Neural crest cell (in vitro differentiated cells): ENCODE measurements around the gene AFAP1. TPM values are rescaled to one million over a fixed set of nuclear protein-coding genes. Genes with fewer than 3 reads are reported as not detected.

Source experiments
- DNase-seq: peaks from one replicate; pipeline ENCODE4 v3.0.0; 2021; ENCODE audit warnings: low read depth, mixed read lengths, low spot score
- H3K27ac Mint-ChIP-seq: one replicate; pipeline ENCODE4 v1.8.0; 2021; ENCODE audit warnings: mild to moderate bottlenecking, mixed read lengths; ENCODE audit not compliant: unreplicated experiment
- H3K27me3 Mint-ChIP-seq: 2 replicates; pipeline ENCODE4 v1.8.0; 2021; ENCODE audit warnings: low read depth, mild to moderate bottlenecking, mixed read lengths
- H3K36me3 Mint-ChIP-seq: 2 replicates; pipeline ENCODE4 v1.8.0; 2021; ENCODE audit warnings: low read depth, mild to moderate bottlenecking, mixed read lengths
- H3K4me1 Mint-ChIP-seq: 2 replicates; pipeline ENCODE4 v1.8.0; 2021; ENCODE audit warnings: mixed read lengths
- H3K4me3 Mint-ChIP-seq: one replicate; pipeline ENCODE4 v1.8.0; 2021; ENCODE audit warnings: mild to moderate bottlenecking, mixed read lengths
- H3K9me3 Mint-ChIP-seq: 2 replicates; pipeline ENCODE4 v1.8.0; 2021; ENCODE audit warnings: mixed read lengths
- total RNA-seq: library from RNA; stranded (reverse); gene quantifications from 2 replicates; pipeline ENCODE4 v1.2.1, GENCODE V29; 2021
- TF ChIP-seq, protein P1 (sequence below): fragments of 200-600 bp; sonication (generic); conservative IDR thresholded peaks from 2 replicates; pipeline ENCODE4 v1.5.0; 2021; ENCODE audit warnings: antibody characterized with exemption, mild to moderate bottlenecking

The AFAP1 gene
- total RNA-seq, 1 donor from 2014 or later, result 28.1 TPM

DNA sequence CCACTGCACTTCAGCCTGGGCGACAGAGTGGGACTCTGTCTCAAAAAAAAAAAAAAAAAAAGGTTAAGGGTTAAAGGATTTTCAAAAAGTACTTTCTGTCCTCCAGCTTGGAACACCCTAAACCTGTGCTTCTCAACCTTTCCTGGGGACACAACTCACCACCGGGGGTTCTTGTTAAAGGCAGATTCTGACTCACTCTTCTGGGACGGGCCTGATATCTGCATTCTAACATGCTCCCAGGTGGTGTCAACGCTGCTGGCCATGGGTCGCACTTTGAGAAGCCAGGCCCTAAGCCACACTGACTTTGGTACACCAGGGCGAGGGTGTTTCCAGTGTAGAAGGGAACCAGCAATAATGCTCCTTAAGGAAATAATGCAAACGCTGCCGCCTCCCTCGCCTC is 46.1 kb downstream of the AFAP1 start:
- Mint-ChIP-seq H3K9me3 (no peaks in the 10 kb centered on the region), H3K4me3 (no peak overlapping the region), H3K27ac (no peak overlapping the region), H3K27me3 (no peaks in the 10 kb centered on the region), H3K4me1 (peaks cover 50% of the 10 kb centered on the region), H3K36me3 (peaks cover 13% of the 10 kb centered on the region)
- TF ChIP-seq, protein P1, sequence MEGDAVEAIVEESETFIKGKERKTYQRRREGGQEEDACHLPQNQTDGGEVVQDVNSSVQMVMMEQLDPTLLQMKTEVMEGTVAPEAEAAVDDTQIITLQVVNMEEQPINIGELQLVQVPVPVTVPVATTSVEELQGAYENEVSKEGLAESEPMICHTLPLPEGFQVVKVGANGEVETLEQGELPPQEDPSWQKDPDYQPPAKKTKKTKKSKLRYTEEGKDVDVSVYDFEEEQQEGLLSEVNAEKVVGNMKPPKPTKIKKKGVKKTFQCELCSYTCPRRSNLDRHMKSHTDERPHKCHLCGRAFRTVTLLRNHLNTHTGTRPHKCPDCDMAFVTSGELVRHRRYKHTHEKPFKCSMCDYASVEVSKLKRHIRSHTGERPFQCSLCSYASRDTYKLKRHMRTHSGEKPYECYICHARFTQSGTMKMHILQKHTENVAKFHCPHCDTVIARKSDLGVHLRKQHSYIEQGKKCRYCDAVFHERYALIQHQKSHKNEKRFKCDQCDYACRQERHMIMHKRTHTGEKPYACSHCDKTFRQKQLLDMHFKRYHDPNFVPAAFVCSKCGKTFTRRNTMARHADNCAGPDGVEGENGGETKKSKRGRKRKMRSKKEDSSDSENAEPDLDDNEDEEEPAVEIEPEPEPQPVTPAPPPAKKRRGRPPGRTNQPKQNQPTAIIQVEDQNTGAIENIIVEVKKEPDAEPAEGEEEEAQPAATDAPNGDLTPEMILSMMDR, result no peak
- DNase-seq, result no peak

DNA sequence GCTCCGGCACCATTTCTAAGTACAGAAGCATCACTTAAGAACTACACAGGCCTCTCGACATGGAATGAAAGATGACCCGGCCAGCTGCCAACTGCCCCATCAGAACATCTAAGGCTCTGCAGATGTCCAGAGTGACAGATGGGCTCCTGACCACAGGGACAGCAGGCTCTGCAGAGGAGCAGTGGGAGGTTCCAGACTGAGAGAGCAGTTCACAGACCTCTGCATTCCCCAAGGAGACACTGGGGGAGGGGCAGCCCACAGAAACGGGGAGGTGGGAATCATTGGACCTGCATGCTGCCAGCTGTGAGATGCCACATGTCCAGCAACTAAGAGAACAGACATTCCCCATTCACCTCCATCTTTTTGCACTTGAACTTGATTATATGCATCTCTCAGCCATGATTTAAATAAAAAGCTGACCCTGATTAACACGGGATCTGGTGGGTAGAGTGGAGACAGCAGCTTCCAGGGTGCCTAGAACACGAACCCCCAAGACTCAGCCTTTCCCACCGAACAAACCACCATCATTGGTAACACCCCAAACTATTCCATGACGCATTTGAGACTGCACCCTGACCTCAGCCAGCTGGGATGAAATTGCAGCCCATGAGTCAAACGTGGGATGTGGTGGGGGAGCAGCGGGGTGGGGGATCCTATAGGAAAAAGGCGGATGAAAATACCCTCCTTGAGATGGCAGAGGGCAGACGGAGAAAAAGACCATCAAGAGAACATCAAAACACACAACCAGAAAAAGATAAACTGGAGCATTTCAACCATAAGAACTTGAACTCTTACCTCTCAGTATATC is 47.2 kb downstream of the AFAP1 start:
- TF ChIP-seq, protein P1, result no peak
- H3K4me3 Mint-ChIP-seq, result peak overlapping the region; percentile 9
- DNase-seq, result no peak
- no peaks in the 10 kb centered on the region for H3K27me3 Mint-ChIP-seq
- peaks cover 19% of the 10 kb centered on the region for H3K36me3 Mint-ChIP-seq
- peaks cover 5% of the 10 kb centered on the region for H3K9me3 Mint-ChIP-seq
- no peak overlapping the region for H3K27ac Mint-ChIP-seq
- H3K4me1 Mint-ChIP-seq, result peaks cover 47% of the 10 kb centered on the region

DNA sequence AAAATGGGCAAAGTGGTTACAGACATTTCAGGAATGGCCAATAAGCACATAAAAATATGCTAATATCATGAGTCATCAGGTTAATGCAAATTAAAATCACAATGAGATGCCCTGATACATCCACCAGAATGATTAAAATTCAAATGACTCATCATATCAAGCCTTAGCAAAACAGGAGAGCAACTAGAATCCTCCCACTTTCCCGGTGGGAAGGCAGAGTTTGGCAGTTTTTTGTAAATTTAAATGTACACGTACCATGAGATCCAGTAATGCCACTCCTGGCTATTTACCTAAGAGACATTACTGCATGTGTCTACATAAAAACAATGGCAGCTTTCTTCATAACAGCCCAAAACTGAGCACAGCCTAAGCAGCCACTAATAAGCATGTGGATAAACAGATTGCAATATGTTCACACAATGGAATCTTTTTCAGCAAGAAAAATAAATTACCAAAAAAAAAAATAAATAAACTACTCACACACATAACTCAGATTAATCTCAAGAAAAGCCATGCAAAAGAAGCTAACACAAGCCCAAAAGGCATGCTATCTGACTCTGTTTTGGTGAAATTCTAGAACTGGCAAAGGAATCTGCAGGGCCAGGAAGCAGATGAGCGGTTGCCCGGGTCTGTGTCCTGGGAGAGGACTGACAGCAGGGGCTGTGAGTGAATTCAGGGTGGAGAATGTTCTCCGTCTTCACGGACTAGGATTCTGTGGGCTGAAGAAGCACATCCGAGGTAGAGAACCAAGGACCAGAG is 48.8 kb downstream of the AFAP1 start:
- H3K36me3 Mint-ChIP-seq, result peaks cover 22% of the 10 kb centered on the region
- TF ChIP-seq, protein P1, result no peak
- H3K27ac Mint-ChIP-seq, result peak overlapping the region; percentile 9
- no peaks in the 10 kb centered on the region for H3K27me3 Mint-ChIP-seq
- DNase-seq, result no peak
- H3K9me3 Mint-ChIP-seq, result peaks cover 5% of the 10 kb centered on the region
- H3K4me1 Mint-ChIP-seq, result peaks cover 57% of the 10 kb centered on the region
- no peak overlapping the region for H3K4me3 Mint-ChIP-seq

DNA sequence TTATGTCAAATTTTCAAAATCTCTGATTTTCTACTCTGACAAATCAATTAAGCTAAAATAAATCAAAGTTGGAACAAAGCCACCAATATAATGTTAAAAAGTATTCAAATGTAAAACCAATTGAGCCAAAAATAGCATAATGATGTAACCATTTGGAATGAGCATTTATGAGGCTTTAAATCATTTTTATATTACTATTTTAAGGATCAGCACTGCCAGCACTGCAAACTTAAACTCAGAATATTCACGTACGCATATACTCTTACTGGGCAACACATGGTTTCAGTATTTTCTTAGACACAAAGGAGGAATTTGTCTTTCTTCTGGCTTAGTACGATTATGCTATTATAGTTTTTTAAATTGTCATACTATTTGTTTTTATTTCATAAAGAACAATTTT is 52.2 kb downstream of the AFAP1 start:
- H3K4me3 Mint-ChIP-seq, result no peak overlapping the region
- H3K27ac Mint-ChIP-seq, result no peak overlapping the region
- no peaks in the 10 kb centered on the region for H3K27me3 Mint-ChIP-seq
- TF ChIP-seq, protein P1, result no peak
- H3K4me1 Mint-ChIP-seq, result peaks cover 39% of the 10 kb centered on the region
- DNase-seq, result no peak
- H3K36me3 Mint-ChIP-seq, result peaks cover 20% of the 10 kb centered on the region
- H3K9me3 Mint-ChIP-seq, result peaks cover 5% of the 10 kb centered on the region

- no peak overlapping the region for H3K4me3 Mint-ChIP-seq
- TF ChIP-seq, protein P1, result no peak
- H3K36me3 Mint-ChIP-seq, result peaks cover 18% of the 10 kb centered on the region
These were observed 53.4 kb downstream of the AFAP1 start for GRCh38 chr4:7886007-7886973.

More at GRCh38 chr4:7886007-7886973, 53.4 kb downstream of the AFAP1 start:
- Mint-ChIP-seq H3K27ac (no peak overlapping the region), H3K27me3 (no peaks in the 10 kb centered on the region), H3K9me3 (peaks cover 5% of the 10 kb centered on the region), H3K4me1 (peaks cover 30% of the 10 kb centered on the region)
- no peak for DNase-seq
